Left hindlimb (tissue), 1 donor: Measurements from ENCODE around the gene KIF1A.

ENCODE experiments used
- DNase-seq: peaks from one replicate; pipeline ENCODE4 v3.0.0-alpha.2; 2018

Gene KIF1A

GRCh38 chr2:240817496-240818292, 2.3 kb downstream of the KIF1A start:
- DNase-seq = no peak

GRCh38 chr2:240816584-240817495, 3.2 kb downstream of the KIF1A start:
- DNase-seq = no peak

DNA sequence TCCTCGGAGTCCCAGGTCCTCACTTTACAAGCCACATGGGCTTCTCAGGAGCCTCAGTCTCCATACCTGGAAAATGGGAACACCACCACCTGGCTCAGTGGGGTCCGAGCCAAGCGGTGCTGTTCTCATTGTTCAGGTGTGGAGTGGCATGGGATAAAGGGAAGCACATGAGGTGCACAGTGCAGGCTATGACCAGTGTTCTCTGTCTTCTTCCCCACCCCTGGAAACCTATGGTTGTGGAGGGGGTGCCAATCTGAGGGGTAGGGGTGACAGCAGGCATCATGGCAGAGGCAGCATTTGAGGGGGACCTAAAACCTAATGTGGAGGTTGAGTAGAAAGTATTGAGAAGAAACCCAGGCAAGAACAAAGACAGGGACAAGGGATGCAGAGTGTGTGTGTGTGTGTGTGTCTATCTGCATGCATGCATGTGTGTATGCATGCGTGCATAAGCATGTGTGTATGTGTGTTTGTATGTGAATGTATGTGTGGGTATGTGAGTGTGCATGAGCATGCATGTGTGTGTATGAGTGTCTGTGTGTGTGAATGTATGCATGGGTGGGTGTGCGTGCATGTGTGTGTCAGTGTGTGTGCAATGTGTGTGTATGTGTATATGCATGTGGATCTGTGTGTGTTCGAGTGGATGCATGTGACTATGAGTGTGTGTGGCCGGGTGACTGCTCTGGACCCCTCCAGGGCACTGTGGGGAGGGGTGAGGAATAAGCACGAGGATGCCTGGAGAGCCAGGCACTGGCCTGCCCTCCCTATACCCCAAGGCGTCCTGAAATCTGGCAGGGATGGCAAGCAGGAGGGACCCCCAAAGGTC, 4.0 kb downstream of the KIF1A start:
- DNase-seq = no peak

GRCh38 chr2:240814946-240815760, 4.9 kb downstream of the KIF1A start:
- no peak for DNase-seq

DNA sequence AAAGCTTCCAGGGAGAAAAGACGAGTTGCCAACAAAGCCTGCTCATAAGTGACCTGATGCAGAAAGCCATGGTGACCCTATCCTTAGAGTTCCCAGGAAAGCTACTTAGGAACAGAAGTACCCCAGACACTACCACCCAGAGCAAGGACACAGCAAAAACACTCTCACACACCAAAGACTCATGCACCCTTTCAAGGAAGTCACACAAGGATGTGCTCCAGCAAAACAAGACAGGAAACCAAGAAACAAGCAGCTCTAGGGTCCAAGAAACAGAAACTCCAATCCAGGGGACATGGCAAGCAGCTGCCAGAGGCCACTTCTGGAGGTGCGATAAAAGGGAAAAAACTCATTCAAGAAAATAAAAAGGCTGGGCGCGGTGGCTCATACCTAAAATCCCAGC, 5.7 kb downstream of the KIF1A start:
- DNase-seq = no peak

GRCh38 chr2:240813231-240813921, 6.6 kb downstream of the KIF1A start:
- no peak for DNase-seq

- no peak for DNase-seq
Measured at GRCh38 chr2:240812721-240813120, 7.3 kb downstream of the KIF1A start.

DNA sequence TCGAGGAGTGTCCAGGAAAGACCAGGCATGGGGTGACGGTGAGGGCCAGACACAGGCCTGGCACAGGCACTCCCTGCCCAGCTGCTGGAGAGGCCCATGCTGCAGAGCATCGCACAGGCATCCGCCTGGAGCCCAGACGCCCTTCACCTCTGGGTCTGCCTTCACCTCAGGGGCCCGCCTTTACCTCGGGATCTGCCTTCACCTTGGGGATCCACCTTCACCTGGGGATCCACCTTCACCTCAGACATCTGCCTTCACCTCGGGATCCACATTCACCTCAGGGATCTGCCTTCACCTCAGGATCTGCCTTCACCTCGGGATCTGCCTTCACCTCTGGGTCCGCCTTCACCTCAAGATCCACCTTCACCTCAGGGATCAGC, 7.7 kb downstream of the KIF1A start:
- no peak for DNase-seq

DNA sequence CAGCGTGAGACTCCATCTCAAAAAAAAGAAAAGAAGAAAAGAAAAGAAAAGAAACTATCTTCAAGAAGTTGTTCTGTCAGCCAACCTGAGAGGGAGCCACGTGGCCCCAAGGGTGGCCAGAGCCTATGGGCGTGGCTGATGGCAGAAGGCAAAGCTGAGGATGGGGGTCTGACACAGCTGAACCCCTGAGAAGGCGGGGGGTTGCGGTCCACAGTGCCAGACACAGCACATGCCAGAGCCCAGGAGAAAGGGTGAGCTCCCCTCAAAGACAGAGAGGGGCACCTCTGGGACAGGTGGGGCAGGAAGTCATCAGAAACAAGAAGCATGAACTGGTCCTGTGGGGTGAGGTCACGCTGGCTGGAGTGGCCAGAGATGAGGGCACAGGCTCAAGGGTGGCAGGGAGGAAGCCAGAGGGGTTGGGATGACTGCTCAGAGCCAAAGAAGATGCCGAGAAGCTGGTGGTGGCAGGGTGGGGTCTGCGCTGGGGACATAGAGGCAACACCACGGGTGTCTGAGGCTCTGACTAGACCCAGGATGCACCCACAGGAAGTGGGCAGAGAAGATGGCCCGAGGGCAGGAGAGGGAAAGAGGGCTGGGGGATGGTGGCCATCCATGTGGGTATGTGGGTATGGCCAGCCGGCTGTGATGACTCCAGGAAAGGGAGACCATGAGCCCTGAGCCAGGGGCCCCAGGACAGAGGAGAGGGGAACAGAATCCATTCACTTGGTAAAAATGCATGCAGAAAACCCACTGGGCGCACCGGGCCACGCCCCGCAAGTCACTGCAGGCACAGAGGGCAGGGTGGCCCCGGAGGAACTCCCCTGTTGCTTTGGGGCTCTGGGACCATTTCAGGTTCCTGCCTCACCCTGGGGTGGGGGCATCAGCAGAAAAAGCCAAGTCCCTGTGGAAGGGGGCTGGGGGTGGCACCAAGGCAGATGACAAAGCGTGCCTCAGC, 8.4 kb downstream of the KIF1A start:
- DNase-seq = peak; percentile 23

- no peak for DNase-seq
Measured at GRCh38 chr2:240810621-240811020, 9.4 kb downstream of the KIF1A start.

DNA sequence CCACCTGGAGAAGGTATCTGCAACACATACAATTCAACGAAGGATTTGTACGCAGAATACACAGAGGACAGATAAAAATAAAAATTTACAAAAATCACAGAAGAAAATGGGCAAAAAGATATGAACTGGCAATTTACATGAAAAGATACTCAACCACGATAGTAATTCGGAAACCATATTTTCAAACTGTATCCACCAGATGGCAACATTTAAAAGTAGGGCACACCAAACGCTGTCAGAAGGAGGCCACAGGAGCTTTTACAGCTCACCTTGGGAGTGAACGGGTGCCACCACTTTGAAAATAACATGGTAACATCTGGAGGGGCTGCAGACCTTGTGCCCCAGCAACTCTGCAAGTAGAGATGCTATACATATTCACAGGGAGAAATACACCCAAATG, 9.8 kb downstream of the KIF1A start:
- no peak for DNase-seq

DNA sequence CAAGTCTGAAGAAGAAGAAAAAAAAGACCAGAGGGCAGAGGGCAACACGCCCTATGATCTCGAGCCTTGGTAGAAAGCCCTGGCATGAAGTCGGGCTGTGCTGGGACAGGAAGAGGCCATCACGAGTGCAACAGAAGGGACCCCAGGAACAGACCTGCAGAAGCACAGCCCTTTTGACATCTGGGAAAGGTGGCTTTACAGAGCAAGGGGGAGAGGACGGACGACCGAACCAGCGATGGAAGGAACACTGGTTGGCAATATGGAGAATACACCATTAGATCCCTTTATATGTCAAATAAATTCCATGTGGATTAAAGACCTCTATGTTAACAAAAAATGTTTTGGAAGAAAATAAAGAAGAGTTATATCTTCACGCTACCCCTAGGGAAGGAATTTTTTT, 10.7 kb downstream of the KIF1A start:
- no peak for DNase-seq

GRCh38 chr2:240806459-240806858, 13.6 kb downstream of the KIF1A start:
- DNase-seq = no peak

GRCh38 chr2:240806006-240806405, 14.0 kb downstream of the KIF1A start:
- no peak for DNase-seq

GRCh38 chr2:240803191-240803590, 16.8 kb downstream of the KIF1A start:
- no peak for DNase-seq

GRCh38 chr2:240799033-240799820, 20.8 kb downstream of the KIF1A start:
- DNase-seq = peak; percentile 26

DNA sequence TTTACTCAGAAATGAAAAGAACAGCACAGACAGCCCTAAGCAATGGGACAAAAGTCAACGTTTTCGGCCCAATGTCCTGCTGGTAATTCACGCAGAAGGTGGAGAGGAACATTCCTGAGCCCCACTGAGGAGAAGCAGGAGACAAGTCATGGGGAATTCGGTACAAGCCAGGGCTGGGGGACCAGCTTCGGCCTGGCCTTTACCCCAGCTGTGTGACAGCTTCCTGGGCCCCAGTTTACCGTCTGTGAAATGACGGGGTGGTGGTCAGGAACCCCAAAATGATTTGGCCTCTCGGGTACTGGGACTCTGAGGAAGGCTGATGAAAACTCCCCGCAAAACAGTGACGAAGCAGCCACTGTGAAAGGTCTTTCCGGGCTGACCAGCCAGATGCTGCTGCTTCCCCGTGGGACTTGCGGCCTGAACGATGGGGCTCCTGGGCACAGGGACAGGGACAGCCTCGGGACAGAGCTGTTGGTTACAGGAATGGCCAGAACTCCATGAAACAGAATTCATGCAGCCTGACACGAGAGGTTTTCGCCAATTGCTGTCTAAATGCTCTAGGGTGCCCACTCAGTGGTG, 21.6 kb downstream of the KIF1A start:
- DNase-seq = no peak

DNA sequence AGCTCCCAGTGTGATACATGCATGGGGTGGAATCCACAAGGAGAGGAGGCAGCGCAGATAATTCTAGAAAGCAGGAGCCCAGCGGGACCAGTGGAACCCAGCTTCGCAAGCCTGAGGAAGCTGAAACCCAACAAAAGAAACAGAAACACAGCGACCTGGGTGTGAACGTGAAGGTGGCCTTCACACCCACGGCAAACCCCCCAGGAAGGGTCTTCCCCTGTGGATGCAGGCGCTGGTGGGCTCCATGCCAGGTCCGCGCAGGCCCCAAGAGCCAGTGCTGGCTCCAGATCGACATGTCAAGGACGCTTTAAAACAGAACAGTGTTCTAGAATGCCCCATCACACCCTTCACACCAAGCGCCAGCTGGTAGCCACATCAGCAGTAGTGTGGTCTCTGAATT, 22.1 kb downstream of the KIF1A start:
- no peak for DNase-seq

GRCh38 chr2:240797500-240797895, 22.5 kb downstream of the KIF1A start:
- peak; percentile 24 for DNase-seq
